Heart left ventricle (tissue), 13 donors: ENCODE measurements around the gene LCLAT1.

Source experiments
- CTCF ChIP-seq, 12 donors: fragments of 200-600 bp; sonication (generic) in 4 of 12; IDR thresholded peaks; one replicate each; pipeline versions ENCODE4 v1.5.0 to v1.8.0; 2018 to 2022; ENCODE audit warnings: antibody characterized with exemption in 12 of 12, mild to moderate bottlenecking in 5 of 12
- POLR2A ChIP-seq, 2 donors: fragments of 450-650 bp; IDR thresholded peaks; one replicate each; pipeline ENCODE4 v1.6.1; 2017; ENCODE audit warnings: antibody characterized with exemption in 2 of 2, mild to moderate bottlenecking in 2 of 2, moderate library complexity in 2 of 2
- donor health status: ischemic (EF 13 %, LVEDD 7.1; RV severe dilation, severe dysfunction).
- donor health status: DM: no; HTN: yes; CAD: no.
- donor health status: DM: no; HTN: no; CAD: no.
- donor health status: ischemic (EF 25% LVEDD 6.9; RV normal size, moderate dysfunction).
- donor health status: ischemic (EF 25% LVEDD 5.7; RV mildly dilated, moderate dysfunction).
- donor health status: ischemic (EF 35%, LVEDD 5.7; RV mildly dilated, moderate dysfunction).
- donor health status: nonischemic (EF 11% LVEDD 7.7; RV severe dilation, severe dysfunction).
- donor health status: DM: yes; HTN: yes; CAD: no.
- donor health status: PGD.
- donor health status: ischemic (EF 29% LVEDD 5.4; RV normal size, mild dysfunction).
- donor health status: nonischemic (EF 23%, LVEDD 6.1; RV moderate dilation, normal function).

DNA sequence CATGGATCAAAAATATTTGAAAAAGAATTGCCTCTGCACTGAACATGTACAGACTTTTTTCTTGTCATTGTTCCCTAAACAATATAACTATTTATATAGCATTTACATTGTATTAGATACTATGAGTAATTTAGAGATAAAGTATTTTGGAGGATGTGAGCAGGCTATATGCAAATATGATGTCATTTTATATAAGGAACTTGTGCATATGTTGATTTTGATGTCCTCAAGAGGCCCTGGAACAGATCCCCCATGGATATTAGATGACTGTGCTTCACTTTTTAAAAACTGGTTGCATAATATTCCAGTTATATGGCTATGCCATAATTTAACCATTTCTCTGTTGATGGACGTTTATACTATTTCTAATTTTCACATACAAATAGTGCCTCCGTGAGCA lies 16.5 kb downstream of the LCLAT1 start:
- no peak for TF ChIP-seq CTCF (IDR thresholded peaks at IDR 0.05)
- no peak for TF ChIP-seq POLR2A (IDR thresholded peaks at IDR 0.05)
